Measurements from ENCODE around the gene FOXP1. TPM values are rescaled to one million over a fixed set of nuclear protein-coding genes. Genes with fewer than 3 reads are reported as not detected.

Gene FOXP1
- total and polyA plus RNA-seq, 2 of the 8 experiments (the other 6 are each of a cell fraction or from before 2014, with no cell fraction given) = 13.9 to 25.4 TPM

- Histone ChIP-seq H4K8ac (ENCODE audit: extremely low read depth, insufficient read depth, low read length) (no peak overlapping the region), H3K56ac (replicated peaks; ENCODE audit: insufficient read length, low read depth, low read length) (no peak overlapping the region), H2BK15ac (ENCODE audit: low read length) (no peak overlapping the region), H2AFZ (ENCODE audit: low read length) (no peak overlapping the region), H3K27me3 (replicated peaks in 1 of 4; ENCODE audit: control insufficient read depth in 3 of 4, extremely low read depth in 1 of 4, insufficient read depth in 3 of 4, low read length in 3 of 4) (no peaks in the 10 kb centered on the region), H2AK5ac (ENCODE audit: low read depth, low read length) (0 out of 2 replicates have a peak overlapping the region, but pooled peaks have one; percentile 9), H3K79me2 (ENCODE audit: control insufficient read depth in 1 of 2, insufficient read depth in 2 of 2, low read length in 2 of 2) (peaks cover 0 to 25% of the 10 kb centered on the region in 2 experiments; a peak in 1 of 4 replicates), H3K23ac (ENCODE audit: insufficient read length) (no peak overlapping the region), H3K79me1 (ENCODE audit: low read depth, low read length) (no peaks in the 10 kb centered on the region; the same call in 1 of the 2 replicates), H3K9ac (replicated peaks in 1 of 4; ENCODE audit: extremely low read depth in 1 of 4, low read depth in 3 of 4, low read length in 3 of 4) (no peak overlapping the region), H3K4me2 (ENCODE audit: insufficient read depth in 1 of 2, low read depth in 2 of 2, low read length in 2 of 2) (no peak overlapping the region; a peak in 1 of 4 replicates), H4K20me1 (replicated peaks in 1 of 2; ENCODE audit: control insufficient read depth in 1 of 2, insufficient read depth in 2 of 2, low read length in 2 of 2) (peaks cover 0 to 2% of the 10 kb centered on the region in 2 experiments), H3K27ac (ENCODE audit: low read depth, low read length) (no peak overlapping the region), H3K23me2 (ENCODE audit: low read depth, low read length) (no peaks in the 10 kb centered on the region), H3K4me1 (replicated peaks in 1 of 4; ENCODE audit: control insufficient read depth in 3 of 4, insufficient read depth in 4 of 4, low read length in 3 of 4) (peaks cover 10 to 53% (median 36%) of the 10 kb centered on the region in 4 experiments), H3K9me3 (ENCODE audit: insufficient read depth in 2 of 2, low read depth in 1 of 2, low read length in 1 of 2) (no peaks in the 10 kb centered on the region), H3K36me3 (ENCODE audit: control insufficient read depth in 2 of 4, insufficient read depth in 4 of 4, low read length in 3 of 4) (0 out of 8 replicates have a peak, but pooled peaks cover 0 to 3% (median 0%) of the 10 kb centered on the region in 4 experiments), H4K91ac (replicated peaks; ENCODE audit: insufficient read length, low read length) (no peak overlapping the region), H3K4me3 (ENCODE audit: extremely low read depth in 1 of 4, insufficient read depth in 2 of 4, low read depth in 3 of 4, low read length in 4 of 4) (no peak overlapping the region), H2BK20ac (ENCODE audit: low read length) (no peak overlapping the region), H3K18ac (ENCODE audit: extremely low read depth, low read length) (no peak overlapping the region), H3K14ac (ENCODE audit: insufficient read length) (no peak overlapping the region), H2BK12ac (ENCODE audit: low read depth, low read length) (no peak overlapping the region), H2BK5ac (ENCODE audit: low read depth, low read length) (no peak overlapping the region), H2BK120ac (replicated peaks; ENCODE audit: low read depth, low read length) (no peak overlapping the region), H4K5ac (ENCODE audit: insufficient read length, low read depth, low read length) (no peak overlapping the region), H3K4ac (replicated peaks; ENCODE audit: insufficient read length, low read depth, low read length) (no peak overlapping the region)
- WGBS, 2 experiments (ENCODE audit: extremely low coverage in 1 of 2, insufficient coverage in 1 of 2, insufficient read length in 1 of 2, insufficient replicate concordance in 2 of 2, low coverage in 1 of 2, low lambda C conversion rate in 2 of 2, missing lambda C conversion rate in 1 of 2) = 89% methylated on average over 5 of the region's 5 CpGs; no CpG with 5 or more reads in 1 of the 2 experiments
- ChIA-PET CTCF (ENCODE audit: partially characterized antibody) (interaction anchor here (1.0 to 2.1 kb wide), 3 partner anchors 16 to 325 kb away, joined by 3 to 6 read pairs (median 3); no protein-coding TSS in a partner anchor), POLR2A (ENCODE audit: partially characterized antibody) (interaction anchor here (1.0 kb wide), 1 partner anchor 10 kb away, joined by 6 read pairs; no protein-coding TSS in a partner anchor)
- FAIRE-seq (no peak), DNase-seq (ENCODE audit: low read depth in 1 of 2, low spot score in 2 of 2) (no peak)
- TF ChIP-seq CTCF (IDR thresholded peaks at IDR 0.05; ENCODE audit: control extremely low read depth in 1 of 3, insufficient read depth in 1 of 3, low read depth in 1 of 3, low read length in 3 of 3) (no peak), EZH2 (IDR thresholded peaks at IDR 0.05; ENCODE audit: low read depth, low read length, severe bottlenecking) (no peak), NRF1 (IDR thresholded peaks at IDR 0.05; ENCODE audit: low read depth, low read length) (no peak), EGR1 (IDR thresholded peaks at IDR 0.05; ENCODE audit: borderline replicate concordance, low read depth, low read length) (no peak), POU5F1 (IDR thresholded peaks at IDR 0.05; ENCODE audit: low read depth, low read length) (no peak), SIX5 (IDR thresholded peaks at IDR 0.05; ENCODE audit: low read depth, low read length) (no peak), ATF2 (IDR thresholded peaks at IDR 0.05; ENCODE audit: low read length) (no peak), FOSL1 (IDR thresholded peaks at IDR 0.05; ENCODE audit: insufficient read depth, low read depth, low read length) (no peak)
Measured at GRCh38 chr3:71054312-71054711, 529.2 kb downstream of the FOXP1 start.

All from H1 (cell line).